Measurements from ENCODE around the gene RNF151. TPM values are rescaled to one million over a fixed set of nuclear protein-coding genes. Genes with fewer than 3 reads are reported as not detected.

RNF151 gene
- total and polyA plus RNA-seq, 2 of the 13 experiments (the other 11 are each of a cell fraction or from before 2014, with no cell fraction given) = not detected

- peak; percentile 81; the same call in 1 of the 2 replicates for TF ChIP-seq ZNF512B (CRISPR knock-in tag; IDR thresholded peaks at IDR 0.05; ENCODE audit: borderline replicate concordance)
- peak; percentile 35 for TF ChIP-seq GABPB1 (CRISPR knock-in tag; IDR thresholded peaks at IDR 0.05)
- peak; percentile 99 for TF ChIP-seq ZNF264 (CRISPR knock-in tag; IDR thresholded peaks at IDR 0.05)
- 0 out of 2 replicates have a peak, but pooled peaks have one; percentile 42 for TF ChIP-seq ZXDC (CRISPR knock-in tag; IDR thresholded peaks at IDR 0.05)
- TF ChIP-seq KIAA2018 (CRISPR knock-in tag; IDR thresholded peaks at IDR 0.05; ENCODE audit: borderline replicate concordance) = no peak
- TF ChIP-seq MYPOP (CRISPR knock-in tag; IDR thresholded peaks at IDR 0.05) = peak; percentile 81
These were observed 26.1 kb upstream of the RNF151 start (continued) for GRCh38 chr16:1940273-1941161.

Measured in HepG2 (cell line).